GM10847 (cell line): ENCODE measurements around the gene TEX22.

Source experiments
- POLR2A ChIP-seq: IDR thresholded peaks from 2 replicates; pipeline ENCODE4 v1.6.1; 2011; ENCODE audit not compliant: insufficient read length; ENCODE audit errors: extremely low read depth

TEX22 gene

DNA sequence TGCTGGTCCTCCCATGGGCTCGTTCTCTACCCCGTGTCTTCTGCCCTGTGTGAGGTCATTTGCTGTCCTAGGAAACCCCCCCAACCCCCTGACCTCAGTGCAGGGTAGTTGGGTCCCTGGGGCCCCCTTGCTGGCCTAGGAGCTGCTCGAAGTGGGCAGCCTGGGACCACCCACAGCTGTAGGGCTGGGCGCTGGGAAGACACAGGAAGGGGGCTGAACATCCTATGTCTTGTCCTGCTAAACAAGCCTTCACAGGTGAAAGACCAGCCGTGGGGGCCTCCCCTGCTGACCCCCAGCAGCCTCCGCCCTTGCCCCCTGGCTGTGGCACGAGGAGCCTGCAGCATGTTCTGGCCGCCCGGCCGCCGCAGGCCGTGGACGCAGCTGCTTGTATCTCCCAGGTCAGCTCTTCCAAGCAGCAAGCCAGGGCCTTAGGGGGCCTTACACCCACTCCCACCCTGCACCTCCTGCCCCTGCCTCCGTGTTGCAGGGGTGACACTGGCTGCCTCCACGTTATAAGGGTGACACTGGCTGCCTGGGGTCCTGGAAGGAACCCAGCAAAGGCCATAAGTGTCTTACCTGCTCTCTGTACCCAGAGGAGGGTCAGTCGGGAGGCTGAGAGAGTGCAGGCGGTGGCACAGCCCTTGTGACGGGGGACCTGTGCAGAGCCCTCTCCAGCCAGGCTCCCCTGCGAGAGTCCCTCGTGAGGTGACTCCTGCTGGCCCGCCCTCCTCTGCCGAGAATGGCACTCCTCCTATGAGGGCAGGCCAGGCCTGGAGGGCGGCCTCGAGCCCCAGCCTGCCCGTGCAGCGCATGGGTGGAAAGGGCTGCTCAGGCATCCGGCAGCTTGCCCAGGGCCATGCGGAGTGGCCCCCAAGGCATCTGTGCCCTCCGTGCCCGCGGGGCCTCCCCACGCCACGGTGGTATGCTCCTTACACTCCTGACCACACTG is 11.5 kb upstream of the TEX22 start:
- TF ChIP-seq POLR2A = no peak

DNA sequence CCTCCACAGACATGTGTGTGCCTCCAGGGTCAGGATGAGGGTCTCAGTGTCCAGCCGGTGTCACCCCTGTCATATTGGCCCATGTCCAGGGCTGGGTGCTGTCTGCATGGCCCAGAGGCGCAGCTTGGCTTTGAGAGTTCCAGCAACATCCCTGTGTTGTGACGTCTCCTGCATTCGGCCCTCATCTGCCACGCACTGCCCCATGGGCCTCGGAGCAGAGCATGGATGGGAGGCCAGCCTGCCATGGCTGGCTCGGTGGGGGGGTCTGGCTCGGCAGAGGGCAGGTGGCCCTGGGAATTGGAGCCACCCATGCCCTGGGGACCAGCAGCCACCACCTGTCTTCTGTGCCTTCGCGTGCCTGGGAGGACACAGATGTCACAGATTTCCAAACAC is 10.8 kb upstream of the TEX22 start:
- TF ChIP-seq POLR2A = no peak

DNA sequence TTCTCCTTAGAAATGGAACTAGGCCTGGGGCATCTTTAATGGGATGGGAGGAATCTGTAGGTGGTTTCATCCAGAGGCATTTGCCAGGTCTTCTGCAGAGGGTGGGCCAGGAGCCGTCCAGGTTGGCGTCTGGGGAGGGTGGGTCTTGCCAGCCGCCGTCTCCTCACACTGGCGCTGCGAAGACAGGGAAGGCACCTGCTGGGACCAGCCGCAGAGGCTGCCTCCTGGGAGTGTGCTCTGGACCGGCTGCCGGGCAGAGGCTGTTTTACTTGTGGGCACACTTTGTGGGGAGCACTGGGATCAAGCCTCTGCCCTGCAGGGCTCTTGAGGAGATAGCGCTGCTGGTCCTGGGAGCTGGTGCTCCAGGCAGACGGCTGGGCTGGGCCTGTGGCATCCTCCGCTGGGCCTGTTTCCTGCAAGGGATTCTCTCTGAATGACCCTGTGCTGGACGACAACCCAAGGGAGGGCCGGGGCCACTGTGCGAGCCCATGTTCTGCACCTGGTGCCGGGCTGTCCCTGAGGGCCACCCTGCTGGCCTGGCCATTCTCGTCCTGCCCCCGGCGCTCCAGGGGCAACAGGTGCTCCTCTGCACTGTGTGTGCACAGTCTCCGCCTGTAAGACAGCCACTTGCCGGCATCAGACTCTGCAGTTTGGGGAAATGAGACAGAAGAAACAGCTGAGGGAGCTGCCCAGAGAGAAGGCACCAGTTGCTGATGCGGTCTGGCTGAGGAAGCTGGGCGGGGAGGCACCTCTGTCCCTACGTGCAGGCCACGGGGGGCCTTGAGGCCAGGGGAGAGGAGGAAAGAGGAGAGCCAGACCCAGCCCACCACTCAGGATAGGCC is 10.0 kb upstream of the TEX22 start:
- TF ChIP-seq POLR2A = no peak

DNA sequence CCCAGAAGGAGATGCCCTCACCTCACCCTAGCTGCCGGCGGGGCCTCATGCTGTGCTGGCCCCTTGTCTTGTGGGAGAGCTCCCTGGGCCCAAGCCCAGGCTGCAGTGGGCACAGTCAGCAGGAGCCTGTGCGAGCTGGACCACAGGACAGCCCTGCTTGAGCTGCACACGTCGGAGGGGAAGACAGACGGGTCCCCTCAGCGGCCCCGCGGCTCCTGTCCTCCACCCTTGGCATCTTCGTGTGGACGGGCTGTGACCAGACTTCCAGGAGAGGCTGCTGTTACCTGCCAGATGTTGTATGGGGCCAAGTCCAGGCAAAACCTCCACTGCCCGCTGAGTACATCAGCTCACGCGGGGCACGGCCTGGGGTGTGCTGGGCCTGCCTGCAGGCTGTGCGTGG is 9.4 kb upstream of the TEX22 start:
- TF ChIP-seq POLR2A = no peak

DNA sequence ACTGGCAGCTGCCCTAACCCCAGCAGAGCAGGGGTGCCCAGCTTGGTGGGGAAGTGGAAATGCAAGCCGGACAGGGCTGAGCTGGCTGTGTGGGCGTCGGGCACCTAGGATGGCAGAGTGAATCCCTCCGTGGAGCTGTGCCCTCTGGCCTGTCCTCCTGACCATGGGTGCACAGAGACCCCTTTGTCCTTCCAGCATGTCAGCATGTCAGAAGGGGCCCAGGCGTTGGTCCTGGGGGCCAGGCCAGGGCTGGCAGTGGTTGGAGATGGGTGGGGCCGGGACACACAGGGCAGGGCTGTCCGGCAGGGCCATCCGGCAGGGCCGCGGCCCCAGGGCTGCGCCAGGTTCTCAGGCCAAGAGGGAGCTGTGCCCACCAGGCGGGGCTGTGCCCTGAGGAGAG is 8.8 kb upstream of the TEX22 start:
- no peak for TF ChIP-seq POLR2A

DNA sequence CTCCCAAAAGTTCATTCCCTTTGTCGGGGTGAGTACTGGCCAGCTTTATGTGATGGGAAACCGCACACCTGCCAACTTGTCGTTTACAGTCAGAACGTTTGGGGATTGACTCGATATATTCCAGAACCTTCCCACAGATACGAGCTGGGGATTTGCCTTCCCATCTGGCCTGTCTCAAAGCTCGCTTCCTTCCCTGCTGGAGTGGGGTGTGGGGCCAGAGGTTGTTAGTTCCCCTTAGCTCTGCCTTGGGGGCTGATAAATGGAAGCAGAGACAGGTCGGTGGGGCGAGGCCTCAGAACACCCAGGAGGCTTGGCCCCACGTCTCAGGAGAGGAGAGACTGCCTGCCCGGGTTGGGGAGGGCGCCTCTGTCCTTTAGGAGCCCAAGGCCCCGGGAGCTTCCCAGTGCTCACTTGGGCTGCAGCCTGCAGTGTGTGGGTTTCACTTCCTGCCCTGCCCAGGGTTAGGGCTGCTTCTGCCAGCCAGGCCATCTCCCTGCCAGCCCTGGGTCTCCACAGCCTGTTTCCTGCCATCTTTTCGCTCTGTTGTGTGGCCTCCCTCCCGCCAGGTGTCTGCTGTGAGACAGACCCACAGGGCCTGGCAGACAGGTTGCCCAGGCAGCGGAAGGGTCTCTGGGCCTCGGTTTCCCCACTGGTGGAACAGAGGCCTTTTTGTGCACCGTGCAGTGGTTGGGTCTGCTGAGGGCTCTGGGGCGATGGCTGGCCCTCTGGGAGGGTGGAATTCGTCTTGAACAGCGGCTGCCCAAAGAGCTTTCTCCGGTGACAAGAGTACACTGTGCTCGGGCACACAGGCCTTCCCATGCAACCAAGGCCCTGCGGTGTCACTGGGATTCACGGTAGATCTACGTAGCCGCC is 8.1 kb upstream of the TEX22 start:
- no peak for TF ChIP-seq POLR2A

DNA sequence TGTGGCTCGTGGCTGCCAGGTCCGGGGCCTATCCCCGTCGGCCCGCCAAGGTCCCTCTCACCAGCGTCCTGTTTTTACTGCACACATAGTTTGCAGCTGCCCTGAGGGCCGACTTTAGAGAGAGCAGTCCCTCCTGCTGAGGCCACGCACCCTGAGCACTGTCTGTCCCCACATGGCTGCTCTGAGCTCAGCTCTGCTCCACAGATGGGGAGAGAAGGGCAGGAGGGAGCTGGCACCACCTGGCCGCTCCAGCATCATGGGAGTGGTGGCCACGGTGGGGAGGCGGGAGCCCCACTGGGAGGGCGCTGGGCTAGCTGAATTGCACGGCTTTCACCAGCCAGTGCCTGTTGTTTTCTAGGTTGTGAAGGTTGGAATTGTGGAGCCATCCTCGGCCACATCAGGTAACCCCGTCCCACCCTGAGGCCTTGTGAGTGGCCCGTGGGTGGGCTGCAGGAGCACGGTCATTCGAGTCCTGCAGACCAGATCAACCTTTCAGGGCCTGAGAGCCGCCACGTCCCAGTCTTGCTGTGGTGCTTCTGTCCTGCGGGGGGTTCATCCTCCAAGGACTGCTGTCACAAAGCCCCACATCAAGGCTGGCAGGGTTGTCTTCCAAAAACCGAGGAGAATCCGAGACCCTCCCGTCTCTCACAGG is 7.4 kb upstream of the TEX22 start:
- TF ChIP-seq POLR2A = no peak

DNA sequence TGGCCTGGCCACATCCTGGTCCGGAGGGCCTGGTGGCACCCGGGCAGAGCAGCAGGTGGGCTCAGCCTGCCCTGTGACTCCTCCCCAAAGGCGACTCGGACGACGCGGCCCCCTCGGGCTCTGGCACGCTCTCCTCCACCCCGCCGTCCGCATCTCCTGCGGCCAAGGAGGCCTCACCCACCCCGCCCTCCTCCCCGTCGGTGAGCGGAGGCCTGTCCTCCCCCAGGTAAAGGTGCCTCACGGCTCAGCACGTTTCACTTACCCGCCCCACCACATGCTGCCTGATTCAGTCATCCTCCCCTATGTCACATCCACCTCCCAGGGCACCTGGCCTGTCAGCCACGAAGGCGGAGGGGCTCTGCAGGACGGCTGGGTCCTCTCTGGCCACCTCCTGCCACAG is 6.8 kb upstream of the TEX22 start:
- no peak for TF ChIP-seq POLR2A

DNA sequence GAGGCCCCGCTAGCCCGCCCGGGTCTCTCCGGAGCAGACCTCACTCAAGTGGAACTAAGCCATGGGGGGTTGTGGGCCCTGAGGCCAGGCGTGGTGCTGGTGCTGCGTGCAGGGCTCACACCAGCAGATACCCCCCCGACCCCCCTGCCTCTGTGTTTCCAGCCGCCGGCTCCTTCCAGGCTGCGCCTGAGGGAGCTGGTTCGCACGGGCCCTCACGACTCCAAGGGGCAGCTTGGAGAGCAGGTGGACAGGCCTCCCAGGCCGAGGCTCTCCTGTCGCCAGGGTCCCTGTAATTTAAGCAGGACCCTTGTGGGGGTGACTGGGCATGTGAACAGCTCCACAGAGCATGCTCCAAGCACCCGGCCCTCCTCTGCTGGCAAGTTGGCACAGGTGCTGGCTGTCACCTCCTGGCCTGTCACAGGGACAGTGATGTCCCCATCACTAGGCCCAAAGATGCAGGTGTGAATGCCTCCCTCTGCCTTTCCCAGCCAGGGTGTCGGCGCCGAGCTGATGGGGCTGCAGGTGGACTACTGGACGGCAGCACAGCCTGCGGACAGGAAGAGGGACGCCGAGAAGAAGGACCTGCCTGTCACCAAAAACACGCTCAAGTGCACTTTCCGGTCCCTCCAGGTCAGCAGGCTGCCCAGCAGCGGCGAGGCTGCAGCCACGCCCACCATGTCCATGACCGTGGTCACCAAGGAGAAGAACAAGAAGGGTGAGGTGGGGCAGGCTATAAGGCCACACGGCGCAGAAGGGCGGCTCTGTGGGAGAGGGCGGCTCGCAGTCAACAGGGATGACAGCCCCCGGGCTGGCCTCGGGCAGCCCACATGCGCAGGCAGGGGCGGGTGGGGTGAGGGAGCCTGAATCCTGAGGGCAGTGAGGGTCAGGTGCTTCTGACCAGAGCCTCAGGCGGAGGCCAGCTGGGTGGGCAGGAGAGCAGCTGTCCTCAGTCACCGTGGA is 5.9 kb upstream of the TEX22 start:
- TF ChIP-seq POLR2A = no peak

DNA sequence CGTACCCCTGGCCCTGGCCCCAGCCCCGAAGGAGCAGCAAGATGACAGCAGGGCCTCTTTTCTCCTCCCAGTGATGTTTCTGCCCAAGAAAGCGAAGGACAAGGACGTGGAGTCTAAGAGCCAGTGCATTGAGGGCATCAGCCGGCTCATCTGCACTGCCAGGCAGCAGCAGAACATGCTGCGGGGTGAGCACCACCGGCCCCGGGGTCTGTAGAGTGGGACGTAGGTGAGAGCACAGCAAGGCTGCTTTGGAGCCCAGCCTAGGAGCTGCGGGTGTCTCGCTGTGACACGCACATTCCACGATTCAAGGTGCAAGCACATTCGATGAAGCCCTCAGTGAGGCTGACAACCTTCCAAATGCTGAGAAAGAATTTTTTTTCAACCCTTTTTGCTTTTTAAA is 5.2 kb upstream of the TEX22 start:
- TF ChIP-seq POLR2A = no peak

DNA sequence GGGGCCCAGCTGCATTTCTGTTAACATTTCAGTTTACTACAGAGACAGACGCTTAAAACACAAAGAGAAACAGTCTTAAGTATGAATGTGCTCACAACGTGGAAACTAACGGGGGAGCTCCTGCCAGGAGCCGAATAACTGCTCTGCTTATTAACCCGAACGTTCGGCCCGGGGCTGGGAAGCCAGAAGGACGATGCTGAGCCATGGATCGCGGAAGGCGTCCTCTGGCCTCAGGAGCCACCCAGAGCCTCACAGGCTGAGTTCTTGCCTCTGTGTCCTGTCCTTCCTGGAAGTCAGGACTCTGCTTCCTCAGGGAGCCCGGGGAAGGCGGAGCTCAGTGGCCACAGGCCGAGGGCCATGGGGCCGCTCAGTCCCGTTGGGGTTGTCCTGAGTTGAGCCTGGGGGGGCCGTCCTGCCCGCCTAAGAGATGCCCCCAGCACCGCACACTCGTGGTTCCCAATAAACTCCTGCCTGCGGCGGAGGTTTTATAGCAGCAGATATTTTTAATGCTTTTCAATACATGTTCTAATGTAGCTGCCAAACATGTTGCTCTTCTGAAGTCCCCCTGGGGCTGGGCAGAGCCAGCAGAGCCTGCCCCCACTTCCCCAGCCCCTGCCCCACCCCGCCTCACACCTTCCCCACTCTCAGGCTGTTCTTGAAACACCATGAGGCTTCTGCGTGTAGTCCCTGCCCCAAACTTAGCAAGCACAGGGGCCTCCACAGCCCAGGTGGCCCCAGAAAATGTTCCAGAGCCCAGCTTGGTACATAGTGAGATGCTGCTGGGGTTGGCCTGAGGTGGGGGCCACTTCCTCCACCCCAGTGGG is 3.4 kb upstream of the TEX22 start:
- TF ChIP-seq POLR2A = no peak

DNA sequence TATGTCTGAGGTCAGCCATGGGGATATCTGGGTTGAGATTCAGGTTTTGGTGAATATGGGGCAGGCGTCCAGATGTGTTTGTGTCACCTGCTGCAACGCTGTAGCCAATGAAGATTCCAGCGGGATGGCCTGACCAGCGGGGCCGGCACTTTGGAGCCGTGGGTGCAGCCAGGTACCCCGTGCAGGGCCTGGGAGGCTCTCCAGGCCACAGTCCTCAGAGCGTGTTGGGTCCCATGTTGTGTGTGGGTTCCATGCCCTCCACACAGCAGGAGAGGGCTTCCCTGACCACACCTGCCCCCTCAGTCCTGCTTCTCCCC is 2.8 kb upstream of the TEX22 start:
- no peak for TF ChIP-seq POLR2A

DNA sequence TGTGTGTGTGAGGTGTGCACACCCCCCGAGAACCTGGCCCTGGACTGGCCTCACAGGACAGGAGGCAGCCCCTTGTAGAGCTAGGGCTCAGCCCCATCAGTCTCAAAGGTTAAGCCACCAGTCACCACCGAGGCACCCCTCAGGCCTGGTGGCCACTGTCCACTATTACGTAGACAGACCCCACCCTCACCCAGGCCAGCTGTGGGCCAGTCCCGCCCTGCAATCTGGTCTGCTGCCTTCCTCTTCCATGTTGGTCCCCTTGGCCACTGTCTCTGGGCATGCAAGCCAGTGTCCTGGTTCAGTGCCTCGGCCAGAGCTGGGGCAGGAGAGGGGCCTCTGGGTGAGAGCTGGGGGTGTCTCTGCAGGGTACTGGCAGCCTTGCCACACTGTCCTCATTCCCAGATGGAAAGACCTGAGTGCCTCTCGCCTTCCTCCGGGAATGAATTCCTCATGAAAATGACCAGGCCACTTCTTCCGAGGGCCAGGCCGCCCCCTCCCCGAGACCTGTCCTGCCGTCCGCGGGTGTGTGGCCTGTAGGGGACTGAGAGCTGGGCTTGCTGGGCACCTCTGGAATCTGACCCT is 897 bp upstream of the TEX22 start:
- no peak for TF ChIP-seq POLR2A
